MV-4-11 (cell line): ENCODE data around the gene PPBP.

Experiments
- DNase-seq: peaks from one replicate; lab custom pipeline; 2025; lab: John Stamatoyannopoulos, UW

Gene PPBP

GRCh38 chr4:73948291-73948690 lies 39.7 kb downstream of the PPBP start:
- no peak for DNase-seq

GRCh38 chr4:73947239-73947985 lies 40.6 kb downstream of the PPBP start:
- no peak for DNase-seq

DNA sequence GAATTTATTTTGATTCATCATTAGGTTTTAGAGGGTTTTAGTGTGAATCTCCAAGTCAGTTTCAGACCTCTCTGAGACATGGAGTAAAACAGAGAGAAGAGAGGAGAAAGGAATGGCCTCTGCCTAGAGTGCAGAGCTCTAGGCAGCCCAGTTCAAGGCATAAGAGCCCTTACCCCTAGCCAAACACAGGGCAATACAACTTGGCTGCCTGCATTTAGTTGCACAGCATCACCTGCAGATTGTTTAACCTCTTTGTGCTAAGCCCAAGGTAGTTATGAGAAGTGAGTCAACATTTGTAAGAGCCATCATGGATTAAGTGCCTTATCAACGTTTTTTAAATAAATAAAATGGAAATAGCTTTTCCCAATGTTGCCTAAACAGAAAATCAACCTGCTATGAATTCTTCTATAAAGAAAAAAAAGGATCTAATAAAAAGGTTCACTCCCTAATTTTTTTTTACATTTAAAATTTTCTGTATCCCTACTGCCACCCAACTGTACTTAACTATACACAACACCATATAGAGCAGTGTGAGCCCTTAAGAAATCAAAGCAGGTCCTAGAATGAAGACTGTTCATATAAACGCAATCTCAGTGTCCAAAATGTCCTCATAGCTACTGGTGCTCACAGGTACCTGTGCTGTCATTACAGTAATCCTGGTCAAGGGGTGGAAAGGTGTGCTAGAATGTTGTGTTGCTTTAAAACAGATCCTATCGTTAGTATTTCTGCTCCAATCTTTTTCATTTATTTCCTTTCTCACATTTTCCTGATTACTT lies 42.1 kb downstream of the PPBP start:
- no peak for DNase-seq

GRCh38 chr4:73945140-73945539 lies 42.9 kb downstream of the PPBP start:
- DNase-seq = no peak

DNA sequence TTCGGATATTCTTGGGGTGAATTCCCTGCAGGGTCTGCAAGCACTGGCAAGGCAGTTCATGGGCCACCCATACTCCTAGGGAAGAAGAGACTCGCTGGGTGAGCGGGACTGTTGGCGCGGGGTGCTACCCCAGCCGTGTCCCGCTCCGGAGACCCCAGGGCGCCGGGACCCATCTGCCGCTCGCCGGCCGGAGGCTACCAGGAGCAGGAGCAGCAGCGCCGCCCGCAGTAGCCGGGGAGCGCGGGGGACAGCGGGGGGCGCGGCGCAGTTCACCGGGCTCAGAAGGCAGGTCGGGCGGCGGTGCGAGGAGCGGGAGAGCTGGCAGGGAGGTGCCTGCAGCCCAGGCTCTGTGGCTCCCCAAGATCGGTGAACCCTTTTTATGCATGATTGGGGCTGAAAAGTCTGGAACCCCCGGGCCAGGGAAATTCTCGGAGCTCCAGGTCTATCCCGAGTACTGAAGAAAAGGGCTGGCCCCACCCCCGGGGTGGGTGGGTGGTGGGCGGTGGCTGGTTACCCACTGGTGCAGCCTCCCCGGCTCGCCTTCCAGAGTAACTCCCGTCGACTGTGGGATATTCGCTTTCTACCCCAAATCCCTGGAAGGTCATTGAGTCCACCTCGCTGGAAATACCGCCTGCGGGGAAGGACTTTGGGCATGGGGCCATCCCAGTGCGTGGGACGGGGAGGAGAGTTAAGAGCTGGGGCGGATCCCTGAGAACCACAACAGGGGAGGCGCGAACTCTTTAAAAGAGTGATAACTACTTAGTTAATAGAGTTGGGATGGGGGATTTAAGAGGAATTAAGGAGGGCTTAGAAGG lies 43.7 kb downstream of the PPBP start:
- no peak for DNase-seq

GRCh38 chr4:73943555-73943954 lies 44.4 kb downstream of the PPBP start:
- DNase-seq = no peak

DNA sequence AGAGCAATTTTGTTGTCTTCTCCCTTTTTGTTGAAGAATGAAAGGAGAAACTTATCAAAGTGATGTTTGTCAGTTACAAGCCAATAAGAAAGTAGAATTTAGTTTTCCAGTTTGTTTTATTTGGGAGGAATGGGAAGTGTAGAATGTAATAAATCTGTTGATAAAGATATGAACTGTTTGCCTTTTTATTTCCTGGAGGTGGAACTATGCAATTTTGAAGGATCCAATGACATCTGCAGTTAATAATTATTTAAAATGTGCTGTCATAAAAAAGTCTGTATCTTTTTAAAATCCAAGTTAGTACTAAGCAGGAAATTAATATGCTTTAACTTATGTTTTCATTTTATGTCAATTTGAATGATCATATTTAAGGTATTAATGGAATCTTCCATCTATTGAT lies 51.0 kb downstream of the PPBP start:
- no peak for DNase-seq
